Right lobe of liver (tissue), 4 donors: Measurements from ENCODE around the gene EYA2.

Experiments
- CTCF ChIP-seq, 4 donors: fragments of 200-600 bp in 3 of 4; fragments of 450-650 bp in 1 of 4; IDR thresholded peaks; one replicate each; pipeline versions ENCODE4 v1.5.1 to v1.8.0; 2016 to 2022; ENCODE audit warnings: antibody characterized with exemption in 4 of 4, mild to moderate bottlenecking in 2 of 4
- POLR2A ChIP-seq: fragments of 450-650 bp; IDR thresholded peaks from one replicate; pipeline ENCODE4 v1.6.1; 2017; ENCODE audit warnings: antibody characterized with exemption, mild to moderate bottlenecking
- donor health status: DM: no; HTN: no; CAD: no.
- donor health status: DM: no; HTN: no; CAD: no.
- donor health status: DM: no; HTN: yes; CAD: no.

- no peak for TF ChIP-seq CTCF (IDR thresholded peaks at IDR 0.05)
- TF ChIP-seq POLR2A: no peak
These were observed 19.6 kb upstream of the EYA2 start for GRCh38 chr20:46875059-46875458.
